NB4 (cell line): Measurements from ENCODE around the gene RGS12.
"Not testable (repeated sequence)": the region's sequence is repeated elsewhere in the genome, so short reads cannot be mapped to it uniquely, and the experiment has no call there.

Experiments
- DNase-seq: peaks from one replicate; pipeline ENCODE4 v3.0.0; 2010; ENCODE audit warnings: low read depth
- H3K4me3 ChIP-seq: one replicate; pipeline ENCODE4 v1.5.1; 2011; ENCODE audit warnings: mild to moderate bottlenecking, low read depth, low read length, moderate library complexity
- CTCF ChIP-seq: IDR thresholded peaks from one replicate; pipeline ENCODE4 v1.5.1; 2012; ENCODE audit warnings: low read depth, low read length
- MAX ChIP-seq: IDR thresholded peaks from 2 replicates; pipeline ENCODE4 v1.6.1; 2011; ENCODE audit warnings: low read depth, low read length
- MYC ChIP-seq: IDR thresholded peaks from 2 replicates; pipeline ENCODE4 v1.6.1; 2011; ENCODE audit warnings: low read depth, low read length
- POLR2A ChIP-seq: IDR thresholded peaks from 2 replicates; pipeline ENCODE4 v1.6.1; 2011; ENCODE audit warnings: mild to moderate bottlenecking; ENCODE audit not compliant: insufficient read length; ENCODE audit errors: extremely low read depth

RGS12 gene

GRCh38 chr4:3297066-3297859 is 4.4 kb downstream of the RGS12 start:
- no peak for DNase-seq
- no peak overlapping the region for H3K4me3 ChIP-seq
- no peak for TF ChIP-seq POLR2A
- TF ChIP-seq MAX = no peak
- TF ChIP-seq MYC = no peak
- no peak for TF ChIP-seq CTCF

- no peak for DNase-seq
- no peak overlapping the region for H3K4me3 ChIP-seq
Measured at GRCh38 chr4:3299122-3299975, 6.5 kb downstream of the RGS12 start.

GRCh38 chr4:3299976-3300671 is 7.3 kb downstream of the RGS12 start:
- H3K4me3 ChIP-seq = no peak overlapping the region
- TF ChIP-seq MAX (no peak), CTCF (no peak), POLR2A (no peak), MYC (no peak)
- no peak for DNase-seq

More at GRCh38 chr4:3299122-3299975, 6.5 kb downstream of the RGS12 start:
- TF ChIP-seq CTCF (no peak), POLR2A (no peak), MYC (no peak), MAX (no peak)

- not testable (repeated sequence) for DNase-seq
Measured at GRCh38 chr4:3300882-3301281, 8.1 kb downstream of the RGS12 start.

GRCh38 chr4:3301450-3302172 is 8.8 kb downstream of the RGS12 start:
- DNase-seq = no peak
- TF ChIP-seq POLR2A (no peak), MAX (no peak), CTCF (no peak), MYC (no peak)
- no peak overlapping the region for H3K4me3 ChIP-seq

More at GRCh38 chr4:3300882-3301281, 8.1 kb downstream of the RGS12 start:
- not testable (repeated sequence) for H3K4me3 ChIP-seq
